GM23248 (cell line): Measurements from ENCODE around the gene SCNN1B. TPM values are rescaled to one million over a fixed set of nuclear protein-coding genes. Genes with fewer than 3 reads are reported as not detected.

Source experiments
- DNase-seq: peaks from one replicate; pipeline ENCODE4 v3.0.0-alpha.2; 2015
- H2AFZ ChIP-seq: fragments of 200-600 bp; sonication (generic); 2 replicates; pipeline ENCODE4 v1.6.1; 2016; ENCODE audit warnings: antibody characterized with exemption
- H3F3A ChIP-seq: fragments of 200-600 bp; sonication (generic); 2 replicates; pipeline ENCODE4 v1.6.1; 2016; ENCODE audit warnings: mild to moderate bottlenecking, antibody characterized with exemption, mixed run types; ENCODE audit not compliant: insufficient read depth
- H3K27ac ChIP-seq: fragments of 200-600 bp; sonication (generic); 2 replicates; pipeline ENCODE4 v1.5.1; 2016; ENCODE audit warnings: mild to moderate bottlenecking
- H3K27me3 ChIP-seq: fragments of 200-600 bp; sonication (generic); replicated peaks from 2 replicates; pipeline ENCODE4 v1.6.1; 2016; ENCODE audit warnings: mild to moderate bottlenecking; ENCODE audit not compliant: insufficient read depth
- H3K36me3 ChIP-seq: fragments of 200-600 bp; sonication (generic); 2 replicates; pipeline ENCODE4 v1.6.1; 2016; ENCODE audit warnings: low read depth, mild to moderate bottlenecking
- H3K4me1 ChIP-seq: fragments of 200-600 bp; sonication (generic); 2 replicates; pipeline ENCODE4 v1.6.1; 2016; ENCODE audit warnings: mild to moderate bottlenecking; ENCODE audit not compliant: insufficient read depth
- H3K4me2 ChIP-seq: fragments of 200-600 bp; sonication (generic); one replicate; pipeline ENCODE4 v1.6.1; 2016; ENCODE audit warnings: mild to moderate bottlenecking; ENCODE audit not compliant: unreplicated experiment
- H3K4me3 ChIP-seq: fragments of 200-600 bp; sonication (generic); 2 replicates; pipeline ENCODE4 v1.5.1; 2016; ENCODE audit warnings: mild to moderate bottlenecking
- H3K79me2 ChIP-seq: fragments of 200-600 bp; sonication (generic); 2 replicates; pipeline ENCODE4 v1.6.1; 2016; ENCODE audit warnings: mild to moderate bottlenecking; ENCODE audit not compliant: insufficient read depth
- H3K9ac ChIP-seq: fragments of 200-600 bp; sonication (generic); 2 replicates; pipeline ENCODE4 v1.6.1; 2016; ENCODE audit warnings: mild to moderate bottlenecking
- H3K9me2 ChIP-seq: fragments of 200-600 bp; sonication (generic); 2 replicates; pipeline ENCODE4 v1.6.1; 2016; ENCODE audit warnings: mixed run types, mild to moderate bottlenecking, moderate library complexity; ENCODE audit not compliant: insufficient read depth
- H3K9me3 ChIP-seq: fragments of 200-600 bp; sonication (generic); one replicate; pipeline ENCODE4 v1.6.1; 2017; ENCODE audit warnings: low read depth
- H4K20me1 ChIP-seq: fragments of 200-600 bp; sonication (generic); 2 replicates; pipeline ENCODE4 v1.6.0; 2016; ENCODE audit not compliant: insufficient read depth
- EZH2 ChIP-seq: fragments of 200-600 bp; sonication (generic); IDR thresholded peaks from 2 replicates; pipeline ENCODE4 v1.6.1; 2018; ENCODE audit warnings: antibody characterized with exemption, mild to moderate bottlenecking; ENCODE audit not compliant: insufficient read depth, poor library complexity, severe bottlenecking
- EZH2phosphoT487 ChIP-seq: fragments of 200-600 bp; sonication (generic); IDR thresholded peaks from 2 replicates; pipeline ENCODE4 v1.6.1; 2018; ENCODE audit warnings: antibody characterized with exemption, moderate library complexity, mild to moderate bottlenecking, low read depth; ENCODE audit not compliant: insufficient read depth
- WGBS, 2 experiments: methylation state at CpG; one replicate each; pipeline ENCODE4 v1.1.6; 2015 to 2017; ENCODE audit warnings: low lambda C conversion rate in 2 of 2, low coverage in 1 of 2; ENCODE audit errors: missing lambda C conversion rate in 2 of 2; 5-methylcytosine and 5-hydroxymethylcytosine counted together
- in situ Hi-C: fragments of 300-500 bp; cut with MboI; formaldehyde crosslinking; loops from 2 replicates; pipeline ENCODE4 v1.15.0; 2020
- polyA plus RNA-seq: library from polyadenylated mRNA; unstranded; fragments of >200 nt; fragmentation: Nextera tagmentation; extraction: Ambion mirVana; gene quantifications from 2 replicates; pipeline ENCODE4 v1.2.1, GENCODE V29; 2016
- total RNA-seq: library from RNA; depleted of rRNA; stranded (reverse); fragments of >200 nt; shearing (Covaris generic); gene quantifications from 2 replicates; pipeline ENCODE4 v1.2.3, GENCODE V29; 2014

SCNN1B gene
- total and polyA plus RNA-seq, 2 experiments from 2014 or later: not detected

- Histone ChIP-seq H3K4me3 (no peak overlapping the region), H3F3A (no peaks in the 10 kb centered on the region), H3K27me3 (no peaks in the 10 kb centered on the region), H3K4me1 (peaks cover 4% of the 10 kb centered on the region; the same call in 1 of the 2 replicates), H2AFZ (no peak overlapping the region), H3K9me2 (no peaks in the 10 kb centered on the region), H3K79me2 (no peaks in the 10 kb centered on the region), H3K36me3 (no peaks in the 10 kb centered on the region), H3K9ac (no peak overlapping the region), H3K27ac (no peak overlapping the region), H4K20me1 (no peaks in the 10 kb centered on the region), H3K9me3 (no peaks in the 10 kb centered on the region), H3K4me2 (no peak overlapping the region)
- 43 to 51% methylated on average over 4 of the region's 4 CpGs for WGBS, 2 experiments
- DNase-seq: no peak
- TF ChIP-seq EZH2phosphoT487 (no peak), EZH2 (no peak)
- in situ Hi-C loops: no loop called here
Measured at GRCh38 chr16:23255000-23255399, 47.1 kb upstream of the SCNN1B start.

DNA sequence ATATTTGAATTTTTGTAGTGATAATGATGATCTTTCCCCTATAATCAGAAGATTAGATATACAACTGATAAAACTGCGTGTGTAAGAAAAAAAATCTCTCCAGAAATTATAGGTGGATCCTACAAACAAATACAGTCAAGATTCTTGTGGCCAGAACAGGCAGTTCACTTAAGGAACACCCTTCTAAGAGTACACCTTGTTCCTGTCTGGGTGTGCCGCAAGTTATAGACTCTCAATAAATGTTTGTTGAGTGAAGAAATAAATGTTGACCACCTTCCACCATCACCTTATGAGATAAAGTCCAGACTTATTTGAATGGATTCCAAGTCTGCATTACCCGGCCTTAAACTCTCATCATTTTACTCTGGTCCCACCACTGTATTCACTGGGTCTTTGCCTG is 45.7 kb upstream of the SCNN1B start:
- Histone ChIP-seq H2AFZ (no peak overlapping the region), H3K4me2 (no peak overlapping the region), H3K9me3 (no peaks in the 10 kb centered on the region), H4K20me1 (no peaks in the 10 kb centered on the region), H3K9me2 (no peaks in the 10 kb centered on the region), H3K9ac (no peak overlapping the region), H3K4me3 (no peak overlapping the region), H3K79me2 (no peaks in the 10 kb centered on the region), H3K4me1 (peaks cover 4% of the 10 kb centered on the region; the same call in 1 of the 2 replicates), H3F3A (no peaks in the 10 kb centered on the region), H3K27me3 (0 out of 2 replicates have a peak, but pooled peaks cover 3% of the 10 kb centered on the region), H3K27ac (no peak overlapping the region), H3K36me3 (no peaks in the 10 kb centered on the region)
- in situ Hi-C loops: no loop called here
- WGBS, 2 experiments: 66% methylated on average over 3 of the region's 3 CpGs
- DNase-seq: no peak
- TF ChIP-seq EZH2: no peak
- no peak for TF ChIP-seq EZH2phosphoT487

DNA sequence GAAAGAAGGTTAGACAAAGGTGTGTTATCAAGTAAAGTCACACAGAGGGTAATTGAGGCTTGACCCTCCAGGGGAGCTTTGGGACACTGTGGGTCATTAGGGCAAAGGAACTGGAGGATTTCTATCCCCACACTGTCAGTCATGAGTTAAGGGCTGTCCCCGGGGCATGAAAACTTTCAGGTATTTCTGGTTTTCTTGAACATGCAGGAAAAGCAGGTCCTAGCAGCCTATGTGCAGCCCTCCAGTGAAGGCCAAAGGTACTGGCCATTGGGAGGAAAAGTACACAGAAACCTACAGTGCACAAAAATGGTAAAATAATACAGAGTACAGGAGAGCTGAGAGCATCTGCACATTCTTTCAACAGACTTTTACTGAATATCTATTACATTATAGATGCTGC is 44.4 kb upstream of the SCNN1B start:
- Histone ChIP-seq H3K36me3 (no peaks in the 10 kb centered on the region), H3K9me3 (no peaks in the 10 kb centered on the region), H3K4me2 (no peak overlapping the region), H3K9me2 (no peaks in the 10 kb centered on the region), H4K20me1 (no peaks in the 10 kb centered on the region), H3K4me3 (no peak overlapping the region), H3K27ac (no peak overlapping the region), H3K4me1 (peaks cover 4% of the 10 kb centered on the region; the same call in 1 of the 2 replicates), H3K9ac (no peak overlapping the region), H3K27me3 (0 out of 2 replicates have a peak, but pooled peaks cover 4% of the 10 kb centered on the region), H3F3A (no peaks in the 10 kb centered on the region), H2AFZ (no peak overlapping the region), H3K79me2 (no peaks in the 10 kb centered on the region)
- in situ Hi-C loops: no loop called here
- TF ChIP-seq EZH2phosphoT487: no peak
- no peak for TF ChIP-seq EZH2
- WGBS, 2 experiments: 75 to 89% methylated on average over 1 of the region's 1 CpG
- no peak for DNase-seq

GRCh38 chr16:23258919-23259237 is 43.2 kb upstream of the SCNN1B start:
- no peak for DNase-seq
- Histone ChIP-seq H3K79me2 (no peaks in the 10 kb centered on the region), H3K27ac (no peak overlapping the region)

GRCh38 chr16:23267647-23268046 is 34.5 kb upstream of the SCNN1B start:
- Histone ChIP-seq H3K4me1 (no peaks in the 10 kb centered on the region), H3K27ac (no peak overlapping the region), H4K20me1 (no peaks in the 10 kb centered on the region), H3K9me2 (no peaks in the 10 kb centered on the region), H3K27me3 (no peaks in the 10 kb centered on the region), H3K36me3 (no peaks in the 10 kb centered on the region), H3K4me2 (no peak overlapping the region), H3K9me3 (no peaks in the 10 kb centered on the region), H3F3A (no peaks in the 10 kb centered on the region), H3K9ac (no peak overlapping the region), H2AFZ (no peak overlapping the region), H3K4me3 (no peak overlapping the region), H3K79me2 (no peaks in the 10 kb centered on the region)
- in situ Hi-C loops: loop anchor here (10.0 kb wide), 1 partner anchor 57 kb away; no protein-coding TSS in a partner anchor
- no peak for DNase-seq
- 45 to 51% methylated on average over 6 of the region's 6 CpGs for WGBS, 2 experiments
- no peak for TF ChIP-seq EZH2
- TF ChIP-seq EZH2phosphoT487: no peak

More at GRCh38 chr16:23258919-23259237, 43.2 kb upstream of the SCNN1B start:
- H3K9me3 ChIP-seq: no peaks in the 10 kb centered on the region
- no peak overlapping the region for H3K4me3 ChIP-seq
- peaks cover 4% of the 10 kb centered on the region; the same call in 1 of the 2 replicates for H3K4me1 ChIP-seq
- no peak overlapping the region for H3K9ac ChIP-seq
- 55 to 57% methylated on average over 2 of the region's 2 CpGs for WGBS, 2 experiments
- 0 out of 2 replicates have a peak, but pooled peaks cover 4% of the 10 kb centered on the region for H3K27me3 ChIP-seq
- no peaks in the 10 kb centered on the region for H3K9me2 ChIP-seq
- in situ Hi-C loops: no loop called here
- TF ChIP-seq EZH2phosphoT487 (no peak), EZH2 (no peak)
- no peaks in the 10 kb centered on the region for H4K20me1 ChIP-seq
- no peak overlapping the region for H2AFZ ChIP-seq
- no peaks in the 10 kb centered on the region for H3K36me3 ChIP-seq
- no peaks in the 10 kb centered on the region for H3F3A ChIP-seq
- no peak overlapping the region for H3K4me2 ChIP-seq
